Measurements from ENCODE around the gene FSCN2.

DNA sequence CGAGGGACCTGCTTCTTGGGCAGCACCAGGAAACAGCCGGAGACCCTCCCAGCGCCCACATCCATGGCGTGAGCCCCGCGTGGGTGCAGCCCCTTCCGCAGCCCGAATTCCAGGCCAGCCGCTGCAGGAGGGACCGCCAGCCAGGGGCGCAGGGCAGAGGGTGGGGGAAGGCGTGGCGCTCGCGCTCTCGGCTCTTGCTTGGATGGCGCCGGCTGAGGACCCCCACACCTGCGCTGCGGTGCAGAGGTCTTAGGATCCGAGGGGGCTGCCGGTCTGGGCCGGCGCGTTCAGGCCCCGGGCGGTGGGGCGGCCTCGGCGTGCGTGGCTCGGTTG, 44.3 kb upstream of the FSCN2 start:
- TF ChIP-seq CTCF (IDR thresholded peaks at IDR 0.05) (no peak), POLR2A (IDR thresholded peaks at IDR 0.05) (no peak)
